ENCODE results near the gene SIGMAR1.
A peak's percentile ranks its signal among the peaks of the same experiment; 100 is the strongest.

- no peak for TF ChIP-seq EP300 (IDR thresholded peaks at IDR 0.05; ENCODE audit: borderline replicate concordance)
- no peak for TF ChIP-seq CREB1 (IDR thresholded peaks at IDR 0.05; ENCODE audit: low read depth)
- no peak for TF ChIP-seq REST (IDR thresholded peaks at IDR 0.05; ENCODE audit: low read depth)
- no peak for TF ChIP-seq CEBPB (IDR thresholded peaks at IDR 0.05)
- TF ChIP-seq TEAD4 (IDR thresholded peaks at IDR 0.05) = no peak
- TF ChIP-seq RAD21 (IDR thresholded peaks at IDR 0.05; ENCODE audit: low read depth) = no peak
- TF ChIP-seq YY1 (IDR thresholded peaks at IDR 0.05; ENCODE audit: low read depth) = no peak
- no peak for TF ChIP-seq FOXM1 (IDR thresholded peaks at IDR 0.05; ENCODE audit: borderline replicate concordance, low read depth)
- TF ChIP-seq TCF12 (IDR thresholded peaks at IDR 0.05; ENCODE audit: low read depth) = no peak
- TF ChIP-seq TAF1 (IDR thresholded peaks at IDR 0.05; ENCODE audit: low read depth) = no peak
- TF ChIP-seq EGR1 (IDR thresholded peaks at IDR 0.05) = no peak
- TF ChIP-seq USF1 (IDR thresholded peaks at IDR 0.05) = peak; percentile 70
- TF ChIP-seq, protein P1, sequence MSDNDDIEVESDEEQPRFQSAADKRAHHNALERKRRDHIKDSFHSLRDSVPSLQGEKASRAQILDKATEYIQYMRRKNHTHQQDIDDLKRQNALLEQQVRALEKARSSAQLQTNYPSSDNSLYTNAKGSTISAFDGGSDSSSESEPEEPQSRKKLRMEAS (IDR thresholded peaks at IDR 0.05) = no peak
Measured at GRCh38 chr9:34642679-34643078, 5.1 kb upstream of the SIGMAR1 start.
